NCI-H2107 treated with DMSO at 0.1 percent for 48 hours (cell line): ENCODE results near the gene TMEM225B.
A peak's percentile ranks its signal among the peaks of the same experiment; 100 is the strongest.
"Not testable (repeated sequence)": the region's sequence is repeated elsewhere in the genome, so short reads cannot be mapped to it uniquely, and the experiment has no call there.

ENCODE experiments used
- DNase-seq: peaks from one replicate; lab custom pipeline; 2025; ENCODE audit not compliant: unreplicated experiment; lab: John Stamatoyannopoulos, UW

Gene TMEM225B, protein sequence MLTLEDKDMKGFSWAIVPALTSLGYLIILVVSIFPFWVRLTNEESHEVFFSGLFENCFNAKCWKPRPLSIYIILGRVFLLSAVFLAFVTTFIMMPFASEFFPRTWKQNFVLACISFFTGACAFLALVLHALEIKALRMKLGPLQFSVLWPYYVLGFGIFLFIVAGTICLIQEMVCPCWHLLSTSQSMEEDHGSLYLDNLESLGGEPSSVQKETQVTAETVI

DNA sequence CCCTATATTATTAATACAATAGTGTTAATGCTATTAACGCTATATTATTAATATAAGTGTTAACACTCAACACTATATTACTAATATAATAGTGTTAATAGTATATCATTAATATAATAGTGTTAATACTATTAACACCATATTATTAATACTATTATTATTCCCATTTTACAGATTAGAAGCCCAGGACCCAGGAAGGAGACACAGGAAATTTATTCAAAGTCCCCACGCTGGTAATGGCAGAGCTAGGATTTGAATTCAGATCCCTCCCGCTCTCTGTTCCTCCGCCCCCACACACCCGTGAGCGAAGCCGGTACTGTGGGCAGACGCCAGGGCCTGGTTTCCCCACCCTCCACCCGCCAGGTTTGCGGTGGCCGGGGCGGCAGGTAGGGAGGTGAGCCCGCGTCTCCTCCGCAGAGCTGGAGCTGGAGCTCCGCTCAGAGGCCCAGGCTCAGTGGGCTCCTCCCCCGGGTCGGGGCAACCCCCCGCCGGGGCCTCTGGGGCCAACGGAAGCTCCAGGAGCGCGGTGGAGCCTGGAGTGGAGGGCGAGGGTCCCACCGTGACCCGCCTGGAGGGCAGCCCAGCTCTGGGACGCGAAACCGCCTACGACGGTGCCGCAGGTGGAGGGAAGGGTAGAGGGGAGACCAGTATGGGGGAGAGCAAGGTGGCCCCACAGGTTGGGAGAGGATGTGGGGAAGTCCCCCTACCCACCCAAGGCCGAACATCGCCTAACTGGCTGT, at the start of gene TMEM225B:
Gene TMEM225B (plus strand): TSS at position 506 of the 740 bp plus-strand sequence. CDS start 6,122 bp downstream, outside the sequence.
- DNase-seq: no peak

DNA sequence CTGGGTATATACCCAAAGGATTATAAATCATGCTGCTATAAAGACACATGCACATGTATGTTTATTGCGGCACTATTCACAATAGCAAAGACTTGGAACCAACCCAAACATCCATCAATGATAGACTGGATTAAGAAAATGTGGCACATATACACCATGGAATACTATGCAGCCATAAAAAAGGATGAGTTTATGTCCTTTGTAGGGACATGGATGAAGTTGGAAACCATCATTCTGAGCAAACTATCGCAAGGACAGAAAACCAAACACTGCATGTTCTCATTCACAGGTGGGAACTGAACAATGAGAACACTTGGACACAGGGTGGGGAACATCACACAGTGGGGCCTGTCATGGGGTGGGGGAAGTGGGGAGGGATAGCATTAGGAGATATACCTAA, 48.5 kb upstream of the TMEM225B start:
- not testable (repeated sequence) for DNase-seq

DNA sequence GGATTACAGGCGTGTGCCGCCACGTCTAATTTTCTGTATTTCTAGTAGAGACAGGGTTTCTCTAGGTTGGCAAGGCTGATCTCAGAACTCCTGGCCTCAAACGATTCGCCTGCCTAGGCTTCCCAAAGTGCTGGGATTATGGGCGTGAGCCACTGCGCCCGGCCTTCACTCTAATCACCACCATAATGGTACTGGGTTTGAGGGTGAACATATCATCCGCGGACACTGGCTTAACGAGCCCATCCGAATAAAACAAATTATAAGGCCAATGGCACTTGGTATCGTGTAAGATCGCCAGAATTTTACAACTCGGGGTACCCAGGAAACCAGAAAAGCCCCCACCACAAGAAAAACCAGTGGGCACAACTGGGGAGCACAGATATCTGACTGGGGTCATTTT, 46.7 kb upstream of the TMEM225B start:
- no peak for DNase-seq

DNA sequence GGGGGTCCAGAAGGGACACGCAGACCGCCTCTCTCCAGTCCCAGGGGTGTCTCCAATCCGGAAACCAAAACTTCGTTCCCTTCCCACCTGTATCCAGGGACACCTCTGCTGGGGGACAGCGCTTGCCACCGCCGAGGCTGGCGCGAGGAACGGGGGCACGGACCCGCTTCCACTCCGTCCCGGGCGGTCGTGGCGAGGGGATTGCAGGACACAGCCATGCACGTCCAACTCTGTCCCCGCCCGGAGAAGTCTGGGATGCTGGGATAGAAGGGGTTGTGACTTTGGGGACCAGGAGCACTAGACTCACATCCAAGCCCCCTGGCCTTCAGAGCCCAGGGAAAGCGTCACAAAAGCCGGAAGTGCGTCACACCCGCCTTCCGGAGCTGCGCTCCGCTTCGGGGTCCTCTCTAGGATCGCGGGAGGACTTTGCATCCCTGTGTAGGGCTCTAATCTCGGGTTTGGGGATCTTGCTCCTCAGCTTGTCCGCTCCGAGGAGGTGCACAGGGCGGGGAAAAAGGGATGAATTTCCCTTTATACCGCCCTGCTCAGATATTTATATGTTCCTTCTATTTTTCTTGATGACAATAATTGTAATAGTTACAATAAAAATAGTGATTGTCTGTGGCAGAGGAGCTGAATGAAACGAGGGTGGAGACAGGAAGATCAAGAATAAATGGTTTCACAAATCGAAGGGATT, 46.2 kb upstream of the TMEM225B start, which contains the start of gene FAM200A:
Gene FAM200A (minus strand): TSS at position 348 of the 697 bp plus-strand sequence. CDS start 3,707 bp downstream, outside the sequence.
- peak; percentile 77 for DNase-seq

DNA sequence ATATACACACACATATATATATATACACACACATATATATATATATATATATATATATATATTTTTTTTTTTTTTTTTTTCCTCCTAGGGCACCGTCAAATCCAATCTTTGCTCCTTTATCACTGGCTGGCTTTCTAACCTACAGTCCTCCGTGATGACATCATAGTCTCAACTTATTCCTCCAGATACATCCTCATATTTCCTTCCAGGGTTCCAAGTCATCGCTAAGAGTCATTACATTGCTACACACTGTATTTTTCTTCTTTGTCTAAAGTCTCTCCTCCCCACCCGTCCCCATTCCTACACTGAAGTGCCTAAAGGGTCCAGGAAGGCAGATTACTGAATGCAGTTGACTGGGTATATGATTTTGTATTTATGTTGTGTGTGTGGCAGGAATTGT, 45.0 kb upstream of the TMEM225B start:
- DNase-seq: no peak

DNA sequence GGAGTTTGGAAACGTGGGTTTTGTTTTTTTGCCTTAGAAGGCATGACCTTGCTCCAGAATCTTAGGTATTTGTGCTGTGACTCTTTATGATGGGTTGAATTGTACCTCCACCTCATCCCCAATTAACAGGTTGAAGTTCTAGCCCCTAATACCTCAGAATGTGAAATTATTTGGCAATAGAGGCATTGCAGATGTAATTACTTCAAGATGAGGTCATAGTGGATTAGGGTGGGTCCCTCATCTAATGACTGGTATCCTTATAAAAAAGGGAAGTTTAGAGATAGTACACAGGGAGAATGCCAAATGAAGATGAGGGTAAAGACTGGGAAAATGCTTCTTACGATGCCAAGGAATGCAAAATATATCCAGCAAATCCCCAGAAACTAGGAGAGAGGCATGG, 43.1 kb upstream of the TMEM225B start:
- no peak for DNase-seq

DNA sequence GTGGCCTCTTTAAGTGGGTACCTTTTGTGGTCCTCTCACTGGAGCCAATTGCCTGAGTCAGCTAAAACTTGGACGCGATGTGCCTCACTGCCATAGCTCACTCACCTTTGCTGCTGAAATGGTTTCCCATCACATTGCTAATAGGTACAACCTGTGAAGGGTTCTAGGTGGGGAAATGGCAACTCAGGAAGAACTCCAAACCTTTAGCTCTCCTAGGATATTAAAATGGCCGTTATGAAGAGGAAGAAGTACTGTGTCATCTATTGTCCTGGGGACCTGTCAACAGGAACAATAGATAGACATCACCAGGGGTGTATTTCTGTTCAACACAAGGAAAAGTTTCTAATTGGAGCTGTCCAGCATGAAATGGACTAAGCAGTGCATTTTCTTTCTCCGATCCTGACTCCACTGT, 40.9 kb upstream of the TMEM225B start:
- no peak for DNase-seq

DNA sequence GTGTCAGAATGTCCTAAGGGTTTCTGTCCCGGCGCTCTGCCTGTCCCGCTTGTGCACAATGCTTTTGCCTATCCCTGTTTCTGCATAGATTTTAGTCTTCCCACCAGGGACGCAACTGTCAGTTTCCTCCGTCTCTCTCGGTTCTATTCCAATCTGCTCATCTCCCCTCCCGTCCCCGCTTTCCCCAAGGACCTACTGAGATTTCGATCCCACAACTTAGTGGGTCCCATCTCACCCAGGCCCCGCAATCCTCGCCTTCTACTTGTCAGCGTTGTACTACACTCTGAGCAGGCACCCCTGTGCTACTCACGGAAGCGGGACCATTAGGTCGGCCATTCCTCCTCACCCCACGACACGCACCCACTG, 40.1 kb upstream of the TMEM225B start:
- DNase-seq: no peak

DNA sequence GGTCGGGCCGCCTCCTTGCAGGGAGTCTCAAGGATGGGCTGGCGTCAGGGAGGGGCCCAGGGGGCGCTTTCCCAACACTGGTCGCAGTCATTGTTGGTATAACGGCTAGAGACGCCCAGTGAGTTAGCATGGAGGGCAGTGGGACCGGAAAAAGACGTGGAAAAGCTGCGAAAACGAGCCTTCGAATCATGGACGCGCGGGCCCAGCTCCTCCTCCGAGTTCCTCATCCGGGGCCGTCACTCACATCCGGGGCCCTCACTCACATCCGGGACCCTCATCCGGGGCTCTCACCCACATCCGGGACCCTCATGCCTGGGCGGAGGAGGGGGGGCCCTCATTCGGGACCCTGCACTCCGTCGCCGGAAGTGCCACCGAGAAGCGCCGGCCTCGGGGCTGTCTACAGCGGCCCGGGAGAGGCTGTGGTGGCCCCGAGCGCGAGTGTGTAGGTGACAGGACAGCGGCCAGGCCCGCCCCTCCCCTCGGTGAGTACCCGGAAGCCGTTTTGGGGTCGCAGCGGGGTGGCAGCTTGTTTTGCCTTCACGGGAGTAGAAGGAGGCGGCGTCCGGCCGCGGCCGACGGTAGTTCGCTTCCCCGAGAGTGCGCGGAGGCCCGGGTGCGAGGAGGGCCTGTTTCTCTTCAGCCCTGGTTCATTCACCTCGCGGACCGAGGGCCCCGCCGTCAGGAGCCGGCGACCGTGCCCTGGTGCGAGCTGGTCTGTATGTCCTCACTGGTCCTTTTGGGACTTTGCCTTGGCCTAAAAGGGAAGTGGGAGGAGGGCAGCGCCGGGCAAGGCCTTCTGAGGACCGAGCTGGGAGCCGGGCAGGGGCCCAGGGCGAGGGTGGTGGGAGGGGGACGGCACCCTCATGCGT, 39.5 kb upstream of the TMEM225B start, which contains the start of gene ZNF655:
Gene ZNF655 (plus strand): TSS at position 337 of the 869 bp plus-strand sequence. CDS start 1,918 bp downstream, outside the sequence.
- DNase-seq: peak; percentile 75

DNA sequence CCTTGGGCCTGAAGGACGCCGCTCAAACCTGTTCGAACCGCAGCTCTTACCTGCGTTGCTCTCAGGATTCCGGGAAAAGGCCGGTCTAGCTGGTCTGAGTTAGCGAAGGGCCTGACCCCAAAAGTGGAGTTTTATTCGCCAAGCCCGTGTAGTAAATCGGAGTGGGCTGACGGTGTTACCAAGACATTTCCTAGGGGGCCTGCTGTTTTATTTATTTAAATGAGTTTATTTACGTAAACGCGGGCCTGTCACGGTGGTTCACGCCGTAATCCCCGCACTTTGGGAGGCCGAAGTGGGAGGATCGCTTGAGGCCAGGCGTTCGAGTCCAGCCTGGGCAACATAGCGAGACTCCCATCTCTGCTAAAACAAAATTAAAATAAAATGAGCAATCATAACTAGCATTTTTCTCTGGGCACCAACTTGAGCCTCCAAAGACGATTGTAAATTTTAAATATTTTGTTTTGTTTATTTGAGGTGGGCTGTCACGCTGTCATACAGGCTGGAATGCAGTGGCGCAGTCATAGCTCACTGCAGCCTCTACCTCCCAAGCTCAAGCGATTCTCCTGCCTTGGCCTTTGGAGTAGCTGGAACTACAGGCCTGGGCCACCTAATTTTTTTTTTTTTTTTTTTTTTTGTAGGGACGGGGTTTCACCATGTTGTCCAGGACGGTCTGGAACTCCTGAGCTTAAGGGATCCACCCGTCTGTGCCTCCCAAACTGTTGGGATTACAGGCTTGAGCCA, 38.7 kb upstream of the TMEM225B start:
- DNase-seq: no peak

DNA sequence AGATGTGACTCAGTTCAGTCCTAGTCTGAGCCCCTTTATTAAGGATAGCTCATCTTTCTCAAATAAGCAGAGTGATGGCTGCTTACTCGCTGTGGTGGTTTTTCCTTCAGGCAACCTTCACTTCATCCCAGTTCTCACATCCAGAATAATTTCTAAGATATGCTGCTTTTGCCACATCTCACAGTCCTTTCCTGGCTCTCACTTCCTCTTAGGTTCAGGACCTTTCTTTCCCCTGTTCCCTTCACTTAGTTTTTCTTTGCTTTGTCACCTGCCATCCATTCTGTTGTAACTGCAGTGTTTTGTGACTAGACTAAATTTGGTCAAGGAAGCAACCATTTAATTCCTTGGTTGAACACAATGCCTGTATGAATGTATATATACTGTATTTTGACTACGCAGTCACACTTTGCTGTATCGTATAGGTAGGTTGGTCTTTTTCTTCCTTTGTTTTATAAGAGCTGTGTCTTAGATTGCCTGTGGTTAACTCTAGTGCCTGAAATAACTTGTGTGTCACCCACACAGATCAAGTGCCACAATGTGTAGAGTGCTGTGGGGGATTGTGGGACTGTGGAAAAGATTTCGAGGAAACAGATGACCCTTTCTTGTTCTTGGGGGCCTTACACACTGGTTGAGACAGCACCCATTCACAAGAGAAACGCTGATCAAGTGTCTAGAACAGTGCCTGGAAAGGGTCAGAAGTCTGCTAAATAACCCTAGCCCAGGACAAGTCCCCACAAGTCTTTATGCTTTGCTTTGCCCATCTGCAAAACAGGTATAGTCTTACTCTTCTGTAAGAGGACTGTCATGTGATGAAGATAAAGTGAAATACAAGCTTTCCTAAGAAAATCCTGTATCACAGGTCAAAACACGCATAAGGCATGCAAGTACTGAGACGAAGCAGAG, 37.0 kb upstream of the TMEM225B start:
- DNase-seq: no peak

DNA sequence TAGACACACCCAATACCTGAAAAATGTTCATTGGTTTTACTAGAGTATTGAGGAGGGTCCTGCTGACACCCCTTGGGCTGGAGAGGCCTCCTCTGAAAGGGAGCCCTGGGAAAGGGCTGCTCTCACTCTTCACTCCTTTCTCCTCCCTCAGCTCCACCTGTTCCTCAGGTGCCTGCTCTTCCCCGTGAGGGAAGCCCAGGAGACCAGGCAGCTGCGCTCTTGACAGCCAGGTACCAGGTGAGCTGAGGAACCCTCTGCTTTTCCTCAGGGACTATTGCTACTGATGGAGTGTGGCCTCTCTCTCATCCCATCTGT, 36.4 kb upstream of the TMEM225B start:
- no peak for DNase-seq

DNA sequence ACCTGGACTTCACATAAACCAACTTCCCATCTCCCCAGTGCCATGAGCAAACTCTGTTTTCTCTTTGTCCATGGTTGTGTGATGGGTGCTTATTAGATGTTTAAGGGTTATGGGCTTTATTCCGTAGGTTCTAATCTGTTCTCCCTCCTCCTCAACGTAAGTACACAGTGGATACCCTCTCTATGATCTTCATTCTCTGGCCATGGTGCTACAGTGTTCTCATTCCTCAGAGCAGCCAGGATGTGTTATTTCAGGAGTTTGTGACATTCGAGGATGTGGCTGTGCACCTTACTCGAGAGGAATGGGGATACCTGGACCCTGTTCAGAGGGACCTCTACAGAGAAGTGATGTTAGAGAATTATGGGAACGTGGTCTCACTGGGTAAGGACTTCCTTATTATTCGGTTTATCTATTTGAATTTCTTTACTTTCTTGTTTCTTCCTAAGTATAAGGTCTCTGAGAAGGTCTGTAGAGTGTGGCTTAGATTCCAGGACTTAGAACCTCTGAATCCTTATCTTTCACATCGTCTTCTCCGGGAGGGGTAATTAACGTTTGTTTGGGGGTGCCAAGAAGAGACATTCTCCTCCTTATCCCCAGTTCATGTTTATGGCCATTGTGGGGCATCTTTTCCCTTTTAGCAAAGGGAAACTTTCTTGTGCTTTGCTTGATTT, 35.8 kb upstream of the TMEM225B start:
- no peak for DNase-seq

DNA sequence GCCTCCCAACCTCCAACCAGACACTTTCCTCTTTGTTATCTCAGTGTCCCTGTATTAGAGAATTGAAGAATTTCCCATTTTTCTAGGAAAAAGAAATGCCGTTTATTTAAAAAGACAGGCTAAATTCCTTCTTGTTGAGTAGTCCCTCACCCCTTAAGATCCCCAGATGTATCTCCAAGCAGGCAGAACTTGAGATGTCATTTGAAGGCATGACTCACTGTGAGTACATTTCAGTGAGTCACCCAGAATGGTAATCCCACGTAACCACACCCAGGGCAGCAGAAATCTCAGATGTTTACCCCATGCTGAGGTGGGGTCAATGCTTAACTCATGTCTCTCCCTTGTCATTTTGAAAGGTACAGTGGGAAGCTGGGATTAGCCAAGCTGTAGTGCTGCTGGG, 35.2 kb upstream of the TMEM225B start:
- no peak for DNase-seq

DNA sequence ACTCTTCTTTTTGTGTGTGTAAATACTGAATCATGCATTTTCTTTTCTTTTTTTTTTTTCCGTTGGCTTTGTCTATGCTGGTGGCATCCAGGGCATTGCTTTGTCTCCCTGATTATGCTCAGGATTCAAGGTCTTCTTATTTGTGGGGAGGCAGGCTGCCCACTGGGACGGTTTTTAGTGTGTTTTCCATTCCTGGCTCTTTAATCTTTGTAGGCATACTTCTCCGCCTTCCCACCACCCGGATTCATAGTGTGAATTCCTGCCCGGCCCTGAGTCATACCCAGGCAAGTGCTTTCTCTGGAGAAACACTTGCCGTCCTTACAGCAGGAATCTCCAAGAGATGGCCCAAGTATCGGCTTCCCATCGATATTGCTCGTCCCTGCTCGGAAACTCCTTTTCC, 34.4 kb upstream of the TMEM225B start:
- no peak for DNase-seq

DNA sequence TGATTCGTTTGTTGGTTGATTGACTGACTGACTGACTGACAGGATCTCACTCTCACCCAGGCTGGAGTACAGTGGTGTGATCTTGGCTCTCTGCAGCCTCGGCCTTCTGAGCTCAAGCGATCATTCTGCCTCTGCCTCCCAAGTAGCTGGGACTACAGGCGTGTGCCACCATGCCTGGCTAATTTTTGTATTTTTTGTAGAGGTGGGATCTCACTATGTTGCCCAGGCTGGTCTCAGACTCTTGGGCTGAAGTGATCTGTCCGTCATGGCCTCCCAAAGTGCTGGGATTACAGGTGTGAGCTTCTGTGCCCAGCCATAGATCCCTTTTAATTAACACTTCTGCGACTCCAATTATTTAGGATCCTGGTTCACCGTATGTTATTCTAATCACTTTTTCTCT, 29.3 kb upstream of the TMEM225B start:
- not testable (repeated sequence) for DNase-seq

DNA sequence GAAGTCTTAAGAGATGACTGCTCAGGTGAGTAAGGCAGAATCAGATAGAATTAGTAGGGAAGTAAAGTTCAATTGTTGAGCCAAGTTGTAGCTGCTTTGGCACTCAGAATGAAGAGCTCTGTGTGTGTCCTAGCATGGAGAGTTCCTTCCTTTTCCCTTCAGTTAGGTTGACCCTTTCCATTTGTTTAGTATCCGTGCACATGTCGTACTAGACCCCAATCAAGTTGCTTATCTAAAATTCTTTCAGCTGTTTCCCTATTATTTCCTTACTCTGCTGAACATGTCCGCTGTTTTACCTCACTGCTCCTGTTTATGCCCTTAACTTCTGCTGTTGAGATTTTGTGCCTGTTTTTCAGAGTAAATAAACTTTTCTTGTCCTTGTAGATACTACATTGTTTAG, 26.3 kb upstream of the TMEM225B start:
- no peak for DNase-seq

DNA sequence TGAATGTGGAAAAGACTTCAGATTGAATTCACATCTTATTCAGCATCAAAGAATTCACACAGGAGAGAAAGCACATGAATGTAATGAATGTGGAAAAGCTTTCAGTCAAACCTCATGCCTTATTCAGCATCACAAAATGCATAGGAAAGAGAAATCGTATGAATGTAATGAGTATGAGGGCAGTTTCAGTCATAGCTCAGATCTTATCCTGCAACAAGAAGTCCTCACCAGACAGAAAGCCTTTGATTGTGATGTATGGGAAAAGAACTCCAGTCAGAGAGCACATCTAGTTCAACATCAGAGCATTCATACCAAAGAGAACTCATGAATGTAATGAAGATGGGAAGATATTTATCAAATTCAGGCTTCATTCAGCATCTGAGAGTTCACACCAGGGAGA, 24.8 kb upstream of the TMEM225B start:
- no peak for DNase-seq

DNA sequence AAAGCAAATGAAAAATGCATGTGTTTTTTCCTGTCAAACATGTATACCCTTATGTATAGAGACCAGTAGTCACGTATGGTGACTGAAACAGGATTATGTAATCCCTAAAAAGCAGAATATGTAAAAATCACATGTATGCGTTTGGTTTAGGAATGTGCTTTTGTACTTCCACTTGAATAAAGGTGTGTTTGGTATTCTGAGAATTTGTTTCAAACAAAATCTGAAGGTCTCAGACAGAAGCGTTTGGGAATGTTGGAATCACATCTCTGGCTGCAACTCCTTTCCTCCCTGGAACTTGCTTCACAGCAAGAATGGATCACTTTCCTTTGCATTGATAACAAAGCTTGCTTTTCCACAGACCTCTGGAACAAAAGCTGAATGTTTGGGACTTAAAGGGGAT, 21.8 kb upstream of the TMEM225B start:
- DNase-seq: no peak
